HG03103 (cell line): Measurements from ENCODE around the gene L3MBTL4.
"Not testable (repeated sequence)": the region's sequence is repeated elsewhere in the genome, so short reads cannot be mapped to it uniquely, and the experiment has no call there.

Experiments used
- ATAC-seq: cut with Tn5 transposase; IDR thresholded peaks from one replicate; pipeline ENCODE4 v1.9.1; 2021; ENCODE audit warnings: low read depth; ENCODE audit not compliant: unreplicated experiment

Gene L3MBTL4

DNA sequence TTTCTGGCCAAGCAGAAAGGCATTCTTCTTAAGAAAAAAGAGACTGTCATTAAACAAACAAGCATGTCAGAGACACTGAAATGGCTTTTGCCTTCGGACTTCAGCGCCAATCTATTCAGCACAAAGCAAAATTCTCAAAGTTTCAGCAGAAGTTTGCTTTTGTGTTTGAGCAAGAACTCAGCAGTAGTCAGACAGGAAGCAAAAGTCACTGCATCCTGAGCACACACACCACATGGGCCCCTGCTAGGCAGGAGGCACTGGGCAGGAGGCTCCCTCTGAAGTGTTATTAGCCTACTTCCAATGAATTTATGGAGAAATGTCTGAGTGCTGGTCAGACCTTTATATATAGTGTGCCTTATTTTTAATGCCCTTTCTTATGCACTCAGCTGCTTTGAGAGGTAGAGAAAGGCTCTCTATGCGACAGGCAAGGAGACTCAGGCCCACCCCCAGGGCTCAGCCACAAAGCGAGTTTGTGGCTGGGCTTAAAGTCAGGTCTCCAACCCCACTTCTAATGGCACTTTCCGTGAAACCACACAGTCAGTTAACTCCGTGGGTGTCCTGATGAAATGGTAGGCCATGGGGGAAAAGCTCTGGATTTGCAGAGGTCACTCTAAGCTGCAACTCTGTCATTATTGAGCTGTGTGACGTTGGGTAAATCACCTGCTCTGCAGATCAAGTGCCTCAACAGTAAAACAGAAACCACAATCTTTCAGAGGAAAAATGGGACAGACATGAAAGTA lies 358.4 kb downstream of the L3MBTL4 start:
- peak; percentile 52 for ATAC-seq

DNA sequence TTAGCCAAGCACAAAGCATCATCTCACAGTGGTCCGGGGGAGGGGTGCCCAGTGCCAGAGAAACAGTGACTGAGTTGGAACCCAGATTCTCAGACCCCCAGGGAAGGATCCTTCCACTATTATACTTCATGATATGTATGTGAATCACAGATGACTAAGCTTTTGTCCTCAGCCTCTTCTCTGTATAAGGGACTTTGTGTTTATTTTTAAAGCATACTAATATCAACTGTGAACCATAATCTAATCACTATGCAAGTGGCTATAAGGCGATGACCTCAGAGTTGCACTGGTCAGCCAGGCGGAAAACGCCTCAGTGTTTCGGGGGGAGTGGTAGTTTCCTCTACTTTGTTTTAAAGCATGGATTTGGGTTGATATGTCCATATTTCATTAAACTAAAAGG lies 359.0 kb downstream of the L3MBTL4 start:
- no peak for ATAC-seq

DNA sequence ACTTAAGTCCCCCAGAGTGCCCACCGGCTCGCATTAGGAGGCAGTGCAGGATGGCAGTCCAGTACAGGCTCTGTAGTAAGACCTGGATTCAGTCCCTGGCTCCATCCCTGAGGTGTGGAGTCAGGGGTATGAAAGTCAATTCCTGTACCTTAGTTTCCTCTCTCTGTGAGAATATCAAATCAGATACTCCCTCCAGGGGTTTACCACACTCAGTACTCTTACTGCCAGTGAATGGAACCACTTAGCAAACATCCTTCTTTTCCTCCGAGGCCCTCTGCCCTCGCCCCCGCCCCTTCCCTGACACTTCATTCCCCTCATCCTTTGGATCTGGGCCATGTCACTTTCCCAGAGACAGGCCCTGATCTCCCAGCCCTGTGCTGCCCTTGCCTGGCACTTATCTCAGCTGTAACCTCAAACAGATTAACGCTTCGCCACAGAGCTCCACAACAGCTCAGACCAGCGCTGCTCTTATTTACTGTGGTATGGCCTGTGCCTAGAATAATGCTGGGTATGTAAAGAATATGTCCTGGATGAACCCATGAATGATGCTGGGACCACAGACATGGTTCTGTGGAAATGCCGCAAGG lies 360.4 kb downstream of the L3MBTL4 start:
- no peak for ATAC-seq

DNA sequence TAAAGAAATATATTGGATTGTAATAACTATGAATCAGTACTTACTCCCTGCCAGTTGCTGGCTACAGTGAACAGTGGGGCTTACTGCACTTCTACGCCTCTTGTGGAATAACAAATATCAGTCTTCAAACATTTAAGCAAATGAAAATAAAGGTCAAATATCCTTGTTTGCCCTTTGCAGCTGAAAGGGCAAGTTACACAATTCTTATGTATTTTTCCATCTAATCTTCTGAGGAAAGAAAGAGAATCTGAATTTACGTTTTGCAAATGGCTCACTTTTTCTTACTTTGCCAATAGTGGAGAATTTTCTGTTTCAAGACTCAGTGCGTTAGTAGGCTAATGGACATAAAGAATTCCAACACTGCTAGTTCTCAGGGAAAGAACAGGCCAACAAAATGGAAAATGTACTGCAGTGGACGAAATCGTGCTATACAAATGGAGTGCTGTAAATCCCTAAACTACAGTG lies 362.2 kb downstream of the L3MBTL4 start:
- ATAC-seq, result no peak

DNA sequence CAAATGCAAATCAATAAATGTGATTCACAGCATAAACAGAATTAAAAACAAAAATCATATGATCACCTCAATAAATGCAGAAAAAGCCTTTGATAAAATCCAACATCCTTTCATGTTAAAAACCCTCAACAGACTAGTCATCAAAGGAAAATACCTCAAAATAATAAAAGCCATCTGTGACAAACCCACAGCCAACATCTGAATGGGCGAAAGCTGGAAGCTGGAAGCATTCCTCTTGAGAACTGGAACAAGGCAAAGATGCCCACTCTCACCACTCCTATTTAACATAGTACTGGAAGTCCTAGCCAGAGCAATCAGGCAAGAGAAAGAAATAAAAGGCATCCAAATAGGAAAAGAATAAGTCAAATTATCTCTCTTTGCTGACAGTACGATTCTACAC lies 367.1 kb downstream of the L3MBTL4 start:
- not testable (repeated sequence) for ATAC-seq

DNA sequence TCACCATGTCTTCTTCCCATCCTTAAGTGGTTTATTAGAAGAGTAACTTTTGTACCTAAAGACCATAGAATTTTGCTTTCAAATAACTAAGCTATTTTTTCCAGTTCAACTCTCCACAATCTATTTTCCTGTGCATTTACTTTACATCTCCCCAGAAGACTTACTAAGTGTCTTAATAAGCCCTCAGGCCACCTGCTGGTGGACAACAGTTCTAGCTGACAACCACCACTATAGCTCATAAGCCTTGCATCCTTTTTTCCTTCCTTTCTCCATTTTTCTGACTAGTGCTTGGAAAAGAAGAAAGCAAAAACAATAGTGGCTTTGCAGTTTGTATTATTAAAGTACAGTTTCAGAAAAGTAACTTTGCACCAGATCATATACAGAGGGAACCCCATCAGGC lies 369.9 kb downstream of the L3MBTL4 start:
- ATAC-seq, result no peak

DNA sequence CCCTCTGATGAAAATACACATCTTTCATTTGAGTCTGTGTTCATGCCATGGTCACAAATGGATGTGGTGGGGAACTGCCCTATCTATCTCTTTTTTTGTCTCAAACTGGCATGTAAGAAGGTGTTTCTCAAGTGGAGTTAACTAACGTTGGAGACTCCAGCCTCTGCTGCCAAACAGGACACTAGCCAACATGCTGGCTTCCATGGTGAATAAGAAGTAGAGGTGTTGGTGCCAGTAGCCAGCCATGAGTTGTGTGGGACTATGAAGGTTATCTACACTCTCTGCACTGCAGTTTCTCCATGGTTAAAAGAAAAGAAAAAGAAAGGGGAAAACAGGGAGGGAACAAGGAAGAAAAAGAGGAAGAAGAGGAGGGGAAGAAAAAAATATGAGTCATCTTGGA lies 370.4 kb downstream of the L3MBTL4 start:
- no peak for ATAC-seq

DNA sequence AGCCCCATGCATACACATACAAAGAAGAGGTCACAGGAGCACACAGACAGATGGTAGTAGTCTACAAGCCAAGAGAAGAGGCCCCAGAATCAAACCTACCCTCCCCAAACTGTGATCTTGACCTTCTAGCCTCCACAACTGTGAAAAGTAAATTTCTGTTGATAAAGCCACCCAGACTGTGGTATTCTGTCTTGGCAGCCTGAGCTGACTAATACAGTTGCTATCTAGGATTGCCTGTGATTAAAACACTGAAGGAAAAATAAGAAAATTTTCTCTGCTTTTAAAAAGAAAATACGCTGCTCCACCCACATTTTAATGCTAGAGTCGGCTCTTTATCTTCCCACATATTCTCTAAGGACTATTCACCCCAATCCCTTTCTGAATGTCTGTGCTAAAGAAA lies 375.7 kb downstream of the L3MBTL4 start:
- no peak for ATAC-seq

DNA sequence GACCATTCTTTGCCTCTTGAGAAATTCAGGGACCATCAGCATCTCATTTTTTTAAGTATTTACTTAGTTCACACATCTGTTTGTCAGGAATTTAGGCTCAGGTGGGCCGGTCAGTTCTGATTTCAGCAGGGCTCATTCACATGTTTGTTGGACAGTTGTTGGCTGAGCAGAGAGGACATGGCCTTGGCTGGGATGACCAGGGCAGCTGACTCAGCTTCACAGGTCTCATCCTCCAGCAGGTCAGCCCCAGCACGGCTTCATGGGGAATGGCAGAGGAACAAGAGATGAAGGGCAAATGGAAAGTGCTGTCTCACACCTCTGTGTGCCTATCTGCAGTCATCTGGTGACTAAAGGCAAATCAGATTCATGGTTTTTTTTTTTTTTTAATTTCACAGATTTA lies 383.3 kb downstream of the L3MBTL4 start:
- no peak for ATAC-seq

DNA sequence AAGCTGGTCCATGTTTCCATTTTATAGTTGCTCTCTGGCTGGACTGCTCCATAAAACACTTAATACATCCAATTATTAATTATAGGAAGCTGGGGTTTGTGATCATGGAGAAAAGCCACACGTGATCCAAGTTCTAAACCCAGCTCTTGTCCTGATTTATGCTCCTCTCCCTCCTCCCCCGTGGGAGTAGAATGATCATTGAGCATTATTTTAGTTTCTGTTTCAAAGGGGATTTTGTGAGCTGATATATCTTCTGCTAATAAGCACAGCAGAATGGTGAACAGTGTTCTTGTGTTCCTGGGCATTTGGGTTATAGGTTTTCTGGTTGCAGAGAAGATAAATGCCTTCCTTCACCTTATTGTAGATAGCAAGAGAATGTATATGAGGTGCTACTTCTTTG lies 383.7 kb downstream of the L3MBTL4 start:
- ATAC-seq, result no peak

DNA sequence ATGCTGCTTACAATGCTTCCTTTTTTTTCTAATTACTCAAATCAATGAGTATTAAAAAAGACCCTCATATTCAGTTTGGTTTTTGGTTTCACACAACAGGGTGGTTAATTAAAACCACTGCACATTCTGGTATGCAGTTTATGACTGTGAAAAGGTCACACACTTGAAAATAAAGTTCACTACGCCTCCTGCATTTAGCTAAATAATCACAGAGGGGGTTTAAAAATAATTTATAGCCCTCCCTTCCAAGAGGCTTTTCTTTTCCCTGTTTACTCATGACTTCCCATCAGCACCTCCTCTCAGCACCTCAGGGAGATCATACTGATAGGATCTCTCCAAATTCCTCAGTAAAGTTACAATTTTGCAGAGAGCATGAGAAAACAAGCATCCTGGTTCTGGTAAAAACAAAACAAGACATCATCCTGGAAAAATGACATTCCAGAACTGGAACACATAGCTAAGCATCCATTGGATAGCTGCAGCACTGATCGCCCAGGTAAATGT lies 389.9 kb downstream of the L3MBTL4 start:
- ATAC-seq, result no peak

DNA sequence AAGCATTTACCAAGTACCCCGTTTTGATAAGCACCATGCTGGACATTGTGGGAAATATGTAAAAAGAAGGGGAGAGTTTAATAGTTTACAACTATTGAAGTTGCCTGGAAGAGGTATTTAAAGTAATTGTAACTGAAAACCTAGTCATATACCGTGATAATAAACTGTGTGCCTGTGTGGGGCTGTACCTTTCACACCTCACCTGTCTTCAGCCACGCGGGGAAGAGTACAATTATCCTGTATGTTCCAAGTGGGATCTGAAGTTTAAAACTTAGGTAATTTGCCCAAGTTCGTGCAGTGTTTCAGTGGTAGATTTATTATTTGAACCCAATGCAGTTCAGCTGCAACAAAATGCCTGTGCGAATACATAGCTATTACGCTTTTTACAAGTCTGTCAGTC lies 391.2 kb downstream of the L3MBTL4 start:
- ATAC-seq, result no peak

DNA sequence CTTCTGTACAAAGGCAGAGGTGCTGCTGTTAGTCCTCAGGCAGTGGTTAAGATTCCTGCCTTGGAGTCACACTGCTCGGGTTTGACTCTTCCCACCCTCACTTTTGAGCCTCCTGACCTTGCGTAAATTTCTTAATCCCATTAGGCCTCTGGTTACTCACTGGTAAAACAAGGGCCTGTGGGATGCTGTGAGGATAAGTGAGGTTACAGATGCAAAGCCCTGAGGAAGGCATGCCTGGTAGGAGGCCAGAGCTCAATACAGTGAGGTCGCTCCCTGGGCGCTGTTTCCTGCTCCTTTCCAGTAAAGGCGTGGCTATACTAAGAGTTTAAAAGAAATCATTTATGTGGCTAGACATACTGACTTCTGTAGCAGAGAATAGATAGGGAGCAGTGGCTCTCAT lies 391.9 kb downstream of the L3MBTL4 start:
- ATAC-seq, result no peak

DNA sequence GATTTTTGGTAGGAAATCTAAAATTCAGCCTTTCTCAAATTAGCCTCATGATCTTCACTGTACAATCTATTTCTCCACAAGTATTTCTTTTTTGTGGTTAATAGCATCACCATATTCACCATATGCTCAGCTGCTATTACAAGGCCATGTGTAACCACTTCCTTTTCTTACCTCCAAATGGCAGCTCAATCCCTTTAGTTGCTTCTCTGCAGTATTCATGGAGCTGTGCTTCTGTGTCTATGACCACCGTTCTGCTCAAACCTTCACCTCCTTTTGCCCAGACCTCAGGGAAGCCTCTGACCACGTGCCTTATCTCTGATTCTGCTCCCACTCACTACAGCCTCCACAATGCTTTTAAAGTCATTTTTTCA lies 392.7 kb downstream of the L3MBTL4 start:
- peak; percentile 76 for ATAC-seq

DNA sequence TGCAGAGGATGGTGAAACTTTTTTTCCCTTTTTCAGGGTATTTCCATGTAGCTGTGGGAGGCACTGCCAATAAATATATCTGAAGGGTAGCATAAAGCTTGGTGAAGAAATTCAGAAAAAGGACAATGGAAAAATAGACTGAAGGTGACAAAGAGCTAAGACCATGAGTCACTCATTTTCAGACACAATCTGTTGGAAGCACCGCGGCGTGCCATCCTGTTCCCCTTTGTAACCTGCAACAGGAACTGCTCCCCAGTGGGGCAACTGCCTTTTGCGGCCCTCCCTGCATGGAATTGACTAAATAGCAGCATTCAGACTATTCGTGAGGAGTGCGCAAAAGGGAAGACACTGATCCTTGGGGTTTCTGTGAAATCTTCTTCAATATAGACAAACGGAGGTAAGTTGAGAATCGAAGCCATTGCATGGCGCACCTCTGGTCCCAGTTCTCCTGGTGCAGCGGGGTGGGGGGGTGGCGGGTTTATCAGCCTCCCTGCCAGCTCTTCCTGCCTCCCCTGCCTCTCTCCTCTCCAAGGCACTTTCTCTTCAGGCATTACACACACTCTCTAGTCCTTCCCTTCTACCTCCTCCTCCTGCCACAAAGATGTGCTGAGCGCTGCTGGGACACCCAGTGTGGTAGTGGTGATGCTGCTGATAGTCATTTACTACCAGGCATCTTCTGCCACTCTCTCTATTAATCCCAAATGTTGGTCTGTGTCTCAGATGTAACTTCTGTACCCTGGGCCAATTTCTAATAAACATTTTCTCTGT lies 393.2 kb downstream of the L3MBTL4 start:
- peak; percentile 30 for ATAC-seq

DNA sequence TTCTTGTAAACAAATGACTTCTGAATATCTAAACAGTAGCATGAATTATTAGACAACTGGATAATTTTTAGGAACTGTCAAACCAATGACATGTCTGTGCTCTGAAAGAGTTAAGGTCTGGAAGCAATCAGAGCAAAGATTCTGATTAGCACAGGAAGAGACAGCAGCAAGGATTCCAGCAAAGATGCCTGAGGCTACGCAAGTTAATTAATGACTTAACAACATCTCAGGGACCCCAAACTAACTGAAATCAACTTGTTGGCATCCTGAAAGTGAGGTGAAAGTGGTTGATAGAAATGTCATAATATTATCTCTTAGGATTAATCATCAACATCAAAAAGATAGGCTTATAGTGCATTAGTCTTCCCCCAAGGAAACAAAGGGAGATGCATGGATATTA lies 396.0 kb downstream of the L3MBTL4 start:
- ATAC-seq, result no peak

DNA sequence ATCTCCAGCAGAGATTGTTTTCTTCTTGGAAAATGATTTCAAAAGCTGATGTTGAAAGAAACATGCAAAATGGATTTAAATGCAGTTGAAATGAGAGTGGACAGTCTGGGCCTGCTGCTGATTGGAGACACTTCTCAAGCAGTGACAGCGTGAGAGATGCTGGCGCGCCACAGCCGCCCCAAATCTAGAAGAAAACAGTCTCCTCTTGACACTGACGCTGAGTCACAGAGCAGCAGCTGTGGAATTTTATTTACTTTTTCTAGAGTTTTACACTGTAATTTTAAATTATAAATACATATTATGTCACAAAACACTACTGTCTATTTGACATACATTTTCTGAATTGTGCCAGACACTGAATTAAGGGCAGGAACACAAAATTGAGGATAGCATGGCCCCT lies 397.5 kb downstream of the L3MBTL4 start:
- ATAC-seq, result no peak

DNA sequence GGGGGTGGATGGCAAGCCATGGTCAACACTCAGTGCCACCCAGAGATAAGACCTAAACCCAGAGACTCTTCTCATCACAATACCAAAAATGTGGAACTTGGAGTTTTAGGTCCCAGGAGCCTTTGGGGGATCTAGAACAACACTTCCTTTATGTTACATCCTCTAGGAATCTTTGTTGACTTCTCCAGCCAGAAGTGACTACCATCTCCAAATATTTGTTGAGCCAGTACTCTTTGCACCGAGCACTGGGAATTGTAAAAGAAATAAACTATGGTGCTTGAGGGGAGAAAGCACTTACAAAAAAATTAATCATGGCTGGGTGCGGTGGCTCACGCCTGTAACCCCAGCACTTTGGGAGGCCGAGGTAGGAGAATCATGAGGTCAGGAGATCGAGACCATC lies 399.3 kb downstream of the L3MBTL4 start:
- ATAC-seq, result no peak

DNA sequence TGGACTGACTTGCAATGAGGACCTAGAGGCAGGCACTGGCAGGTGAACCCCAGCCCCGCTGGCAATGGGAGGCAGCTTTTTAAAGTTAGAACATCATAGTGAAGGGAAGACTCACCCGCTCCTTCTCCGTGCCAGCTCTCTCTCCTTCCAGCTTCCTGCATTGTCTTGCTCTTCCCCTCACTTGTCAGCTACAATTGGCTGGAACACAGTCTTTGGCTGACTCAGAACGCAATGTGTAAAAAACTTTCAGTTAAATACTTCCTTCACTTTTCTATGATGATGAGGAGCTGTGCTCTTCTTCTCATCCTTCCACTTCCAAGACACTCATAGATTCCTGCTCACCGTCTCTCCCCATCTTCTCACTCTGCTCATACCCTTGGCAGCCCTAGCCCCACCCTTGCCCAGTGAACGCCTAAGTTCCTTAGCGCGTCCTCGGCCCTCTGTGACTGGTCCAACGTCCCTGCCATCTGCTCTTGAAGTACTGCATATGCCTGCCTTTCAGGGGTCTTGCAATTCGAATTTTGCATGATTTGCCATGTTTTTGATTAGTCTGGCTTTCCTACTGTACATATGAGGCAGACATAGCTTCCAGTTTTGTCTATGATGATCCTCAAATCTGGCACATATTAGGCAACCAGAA lies 401.4 kb downstream of the L3MBTL4 start:
- no peak for ATAC-seq

DNA sequence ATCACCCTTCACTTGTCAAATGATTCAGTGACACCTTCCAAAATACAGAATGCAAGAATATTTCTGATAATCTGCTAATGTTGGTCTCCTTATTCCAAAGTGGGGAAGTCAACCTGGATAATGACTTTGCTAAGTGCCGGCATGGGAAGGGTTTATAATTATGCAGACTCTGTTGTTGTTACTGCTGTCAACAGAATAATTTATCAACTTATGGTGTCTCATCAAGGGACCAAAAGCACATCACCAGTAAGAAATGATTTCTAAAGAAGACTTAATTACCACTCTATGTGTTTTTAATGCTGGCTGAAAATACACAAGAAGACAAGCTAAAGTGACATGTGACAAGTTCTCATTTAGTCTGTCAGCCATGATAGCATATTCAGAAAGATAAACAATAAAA lies 403.8 kb downstream of the L3MBTL4 start:
- no peak for ATAC-seq

DNA sequence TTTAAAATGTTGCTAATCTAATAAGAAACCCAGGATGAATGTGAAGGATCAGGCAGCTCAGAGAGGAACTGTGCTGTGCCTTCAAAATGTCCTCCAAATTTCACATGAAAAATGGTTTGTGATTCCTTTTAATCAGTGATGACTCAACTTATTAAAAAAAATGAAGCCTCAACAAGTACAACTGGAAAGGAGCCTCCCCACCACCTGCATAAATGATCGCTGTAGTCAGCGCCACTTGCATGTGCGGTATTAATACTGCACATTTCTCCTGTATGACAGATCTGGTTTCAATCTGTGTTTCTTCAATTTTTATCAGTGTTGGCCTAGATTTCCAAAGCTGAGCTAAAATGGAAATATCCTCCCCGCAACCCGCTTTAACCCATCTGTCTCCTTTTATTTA lies 404.4 kb downstream of the L3MBTL4 start:
- no peak for ATAC-seq
